ENCODE data around the gene TUBG2. TPM values are rescaled to one million over a fixed set of nuclear protein-coding genes. Genes with fewer than 3 reads are reported as not detected.
A peak's percentile ranks its signal among the peaks of the same experiment; 100 is the strongest.
"Not testable (repeated sequence)": the region's sequence is repeated elsewhere in the genome, so short reads cannot be mapped to it uniquely, and the experiment has no call there.

Gene TUBG2
- total RNA-seq, result 10 to 100 TPM; 17.9 to 19.8 TPM
- long read RNA-seq, donor 1, transcript TUBG2-201 (11 exons, 1,761 nt), result major isoform, 8 of 18 reads
- long read RNA-seq, donor 1, partial matches to known transcripts, result 5 of 18 reads
- long read RNA-seq, donor 1, other reads (novel, unspliced or antisense), result 5 of 18 reads
- long read RNA-seq, donor 2, transcript TUBG2-201 (11 exons, 1,761 nt), result major isoform, 26 of 46 reads
- long read RNA-seq, donor 2, partial matches to known transcripts, result 12 of 46 reads
- long read RNA-seq, donor 2, other reads (novel, unspliced or antisense), result 8 of 46 reads

DNA sequence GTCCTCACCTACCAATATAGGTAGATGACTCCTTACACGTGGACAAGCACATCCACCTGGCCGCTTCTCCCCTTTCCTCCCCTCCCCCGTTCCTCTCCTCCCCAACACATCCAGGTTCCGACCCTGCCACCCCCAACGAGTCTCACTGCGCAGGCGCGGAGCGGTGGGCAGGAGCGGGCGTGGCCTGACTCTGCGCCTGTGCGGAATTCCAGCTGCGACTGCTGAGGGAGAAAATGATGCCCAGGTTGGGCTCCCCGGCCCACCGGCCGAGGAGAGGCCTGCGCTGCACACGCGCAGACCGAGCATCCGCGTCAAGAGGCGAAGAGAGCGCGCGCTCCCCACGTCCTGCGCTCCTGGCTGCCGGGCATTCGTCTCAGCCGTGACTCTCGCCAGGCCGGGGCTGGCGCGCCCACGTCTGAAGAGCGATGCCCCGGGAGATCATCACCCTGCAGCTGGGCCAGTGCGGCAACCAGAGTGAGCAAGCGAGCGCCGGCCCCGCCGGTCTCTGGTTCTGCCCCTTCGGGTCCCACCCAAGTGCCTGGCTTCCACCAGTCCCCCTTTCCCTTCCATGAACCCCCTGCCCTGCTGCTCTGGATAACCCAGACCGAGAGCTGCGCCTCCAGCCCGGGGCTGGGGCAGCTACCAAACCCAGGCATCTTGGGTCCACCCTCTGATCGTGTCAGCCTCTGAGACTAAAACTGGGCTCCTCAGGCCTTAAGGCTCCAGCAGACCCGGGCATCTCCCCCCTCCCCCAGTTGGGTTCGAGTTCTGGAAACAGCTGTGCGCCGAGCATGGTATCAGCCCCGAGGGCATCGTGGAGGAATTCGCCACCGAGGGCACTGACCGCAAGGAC, at the start of gene TUBG2:
Gene TUBG2 (plus strand): TSS at position 206 of the 853 bp plus-strand sequence. CDS start 220 bp downstream, at position 426.
- DNase-seq (ENCODE audit: low spot score), result peak; percentile 95
- intact Hi-C loops (cut with DNase I), result no loop called here

DNA sequence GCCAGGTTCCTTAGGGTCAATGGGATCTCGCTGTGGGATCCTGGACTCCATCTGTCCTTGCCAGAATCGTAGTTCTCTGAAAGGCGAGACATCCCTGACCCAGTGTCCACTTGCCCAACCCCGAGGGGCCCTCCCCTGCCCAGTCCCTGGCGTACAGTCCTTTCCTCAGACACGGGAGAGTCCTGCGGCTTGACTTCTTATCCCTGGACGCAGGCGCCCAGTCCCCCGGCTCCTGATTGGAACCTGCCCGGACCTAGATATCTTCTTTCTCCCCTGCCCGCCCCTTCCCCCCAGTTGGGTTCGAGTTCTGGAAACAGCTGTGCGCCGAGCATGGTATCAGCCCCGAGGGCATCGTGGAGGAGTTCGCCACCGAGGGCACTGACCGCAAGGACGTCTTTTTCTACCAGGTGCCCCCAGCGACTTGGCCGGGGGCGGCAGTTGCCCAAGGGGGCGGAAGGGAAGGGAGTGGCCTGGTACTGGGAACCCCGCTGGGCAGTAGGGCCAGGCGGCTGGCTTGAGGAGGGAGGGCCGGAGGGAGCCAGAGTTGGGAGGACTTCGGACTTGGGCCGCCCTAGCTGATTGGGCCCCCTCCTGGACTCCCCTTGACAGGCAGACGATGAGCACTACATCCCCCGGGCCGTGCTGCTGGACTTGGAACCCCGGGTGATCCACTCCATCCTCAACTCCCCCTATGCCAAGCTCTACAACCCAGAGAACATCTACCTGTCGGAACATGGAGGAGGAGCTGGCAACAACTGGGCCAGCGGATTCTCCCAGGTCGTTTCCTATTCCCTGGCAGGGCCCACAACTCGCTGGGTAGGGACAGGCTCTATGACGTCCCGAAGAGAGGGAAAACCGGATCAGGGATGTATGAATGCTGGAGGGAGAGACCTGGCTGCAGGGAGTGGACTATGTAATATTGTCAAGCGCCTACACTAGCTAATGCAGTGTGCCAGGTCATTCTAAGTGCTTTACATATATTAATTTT, 49.0 kb upstream of the TUBG2 start:
- intact Hi-C loops (cut with DNase I), result loop anchor here (5.0 to 10.0 kb wide), 2 partner anchors 52 to 65 kb away; partner anchors contain the start of gene PLEKHH3 (in 1 of the 2)
- DNase-seq (ENCODE audit: low spot score), result peak; percentile 83

DNA sequence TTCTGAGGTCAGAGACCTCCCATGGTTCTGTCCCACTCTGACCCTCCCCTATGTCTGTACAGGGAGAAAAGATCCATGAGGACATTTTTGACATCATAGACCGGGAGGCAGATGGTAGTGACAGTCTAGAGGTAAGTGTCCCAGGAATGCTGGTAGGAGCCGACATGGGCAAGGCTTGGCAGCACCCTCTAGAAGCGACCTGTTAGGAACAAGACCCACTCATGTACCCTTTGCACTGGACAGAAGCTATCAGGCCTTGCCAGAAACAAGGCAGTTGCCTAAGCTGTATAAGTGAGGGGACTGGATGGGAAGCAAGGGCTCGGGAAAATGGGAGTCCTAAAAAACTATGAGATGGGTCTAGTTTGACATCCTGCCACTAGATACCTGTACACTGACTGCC, 47.1 kb upstream of the TUBG2 start:
- no peak for DNase-seq (ENCODE audit: low spot score)
- intact Hi-C loops (cut with DNase I), result loop anchor here (1.0 to 10.0 kb wide), 3 partner anchors 27 to 63 kb away; partner anchors contain the start of gene PLEKHH3 (in 1 of the 2)

DNA sequence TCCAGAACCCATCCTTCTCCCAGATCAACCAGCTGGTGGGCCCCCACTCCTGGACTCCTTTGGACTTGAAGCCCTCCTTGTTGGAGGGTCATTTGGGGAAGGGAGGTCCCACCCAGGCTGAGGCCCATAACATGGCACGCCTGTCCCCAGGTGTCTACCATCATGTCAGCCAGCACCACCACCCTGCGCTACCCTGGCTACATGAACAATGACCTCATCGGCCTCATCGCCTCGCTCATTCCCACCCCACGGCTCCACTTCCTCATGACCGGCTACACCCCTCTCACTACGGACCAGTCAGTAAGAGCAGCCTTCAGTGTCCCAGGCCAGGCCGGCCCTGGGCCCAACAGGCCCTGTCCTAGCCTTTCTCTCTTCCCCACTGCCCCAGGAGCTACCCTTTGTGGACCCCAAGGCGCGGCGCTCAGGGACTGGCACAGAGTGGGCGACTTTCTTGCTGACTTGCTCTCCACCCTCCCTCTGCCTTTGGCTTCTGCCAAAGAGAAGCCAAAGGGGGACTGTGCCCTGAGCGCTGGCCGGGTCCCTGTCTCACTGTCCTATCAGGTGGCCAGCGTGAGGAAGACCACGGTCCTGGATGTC, 45.3 kb upstream of the TUBG2 start:
- DNase-seq (ENCODE audit: low spot score), result peak; percentile 72
- intact Hi-C loops (cut with DNase I), result loop anchor here (5.0 to 10.0 kb wide), 2 partner anchors 49 to 61 kb away; partner anchors contain the start of gene PLEKHH3 (in 1 of the 2)

DNA sequence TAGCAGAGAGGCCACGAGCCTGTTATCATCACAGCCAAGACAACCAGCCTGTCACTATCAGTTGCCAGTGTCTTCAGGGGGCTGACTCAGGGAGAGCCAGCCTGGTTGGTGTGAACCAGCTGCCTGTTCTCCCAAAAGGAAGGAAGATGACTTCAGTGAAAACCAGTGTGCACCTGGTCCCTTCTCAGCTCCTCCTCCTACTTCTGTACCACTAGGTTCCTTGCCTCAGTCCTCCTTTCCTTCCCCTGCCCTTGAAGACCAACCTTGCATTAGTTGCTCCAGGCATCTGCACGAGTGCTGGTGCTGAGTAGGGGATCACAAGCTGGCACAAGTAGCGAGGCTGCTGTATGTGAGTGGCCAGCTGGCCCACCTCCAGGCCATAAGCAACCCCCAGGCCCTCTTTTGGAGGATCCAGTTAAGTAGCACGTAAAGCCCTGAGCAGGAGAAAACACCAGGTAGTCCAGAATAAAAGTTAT, 41.1 kb upstream of the TUBG2 start:
- intact Hi-C loops (cut with DNase I), result loop anchor here in 1 of 2 donors (10.0 kb wide), 1 partner anchor 57 kb away; the partner anchor contains the start of gene PLEKHH3
- DNase-seq (ENCODE audit: low spot score), result peak; percentile 37

DNA sequence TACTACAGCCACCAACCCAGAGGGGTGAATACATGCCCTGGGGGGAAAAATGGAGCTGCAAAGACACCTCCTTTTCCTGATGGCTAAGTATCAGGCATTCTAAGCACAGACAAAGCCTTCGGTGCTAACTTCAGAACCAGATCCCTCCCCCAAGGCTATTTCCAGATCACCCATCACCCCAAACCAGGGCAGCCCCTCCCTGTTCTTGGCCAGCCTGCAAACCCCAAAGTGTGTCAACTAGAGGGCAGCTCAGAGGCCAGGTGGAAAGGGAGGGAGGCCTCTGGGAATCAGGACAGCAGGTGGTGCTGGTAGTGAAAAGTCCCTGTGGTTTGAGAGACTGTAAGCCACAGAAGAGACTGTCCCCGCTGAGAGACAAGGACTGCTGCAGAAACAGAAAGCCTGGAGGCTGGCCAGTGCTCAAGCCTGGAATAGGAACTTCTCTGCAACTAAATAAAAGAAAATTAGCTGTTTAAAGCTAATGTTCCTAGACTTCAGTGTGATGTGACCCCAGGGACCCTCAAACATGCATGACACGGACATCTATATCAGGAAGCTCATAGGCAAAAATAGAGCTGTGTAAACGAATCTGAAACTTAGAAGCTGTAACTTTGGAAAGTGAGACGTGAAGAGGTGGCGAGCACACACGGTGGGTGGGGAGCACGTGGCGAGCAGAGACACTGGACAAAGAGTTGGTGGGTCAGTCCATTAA, 40.5 kb upstream of the TUBG2 start:
- intact Hi-C loops (cut with DNase I), result loop anchor here in 1 of 2 donors (10.0 kb wide), 1 partner anchor 56 kb away; the partner anchor contains the start of gene PLEKHH3

DNA sequence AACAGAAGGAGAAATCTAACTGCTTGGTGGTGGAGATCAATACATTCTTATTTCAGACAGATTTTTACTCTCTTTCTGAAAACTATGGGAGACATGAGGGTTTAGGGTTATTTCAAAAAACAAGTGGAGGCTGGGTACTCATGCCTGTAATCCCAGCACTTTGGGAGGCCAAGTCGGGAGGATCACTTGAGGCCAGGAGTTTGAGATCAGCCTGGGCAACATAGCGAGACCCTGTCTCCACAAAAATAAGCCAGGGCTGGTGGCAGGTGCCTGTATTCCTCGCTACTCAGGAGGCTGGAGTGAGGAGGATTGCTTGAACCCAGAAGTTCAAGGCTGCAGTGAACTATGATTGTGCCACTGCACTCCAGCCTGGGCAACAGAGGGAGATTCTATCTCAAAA, 37.1 kb upstream of the TUBG2 start:
- intact Hi-C loops (cut with DNase I); DNase-seq (ENCODE audit: low spot score): not testable (repeated sequence)

More for the DNA sequence above, 40.5 kb upstream of the TUBG2 start:
- peak; percentile 11 for DNase-seq (ENCODE audit: low spot score)

DNA sequence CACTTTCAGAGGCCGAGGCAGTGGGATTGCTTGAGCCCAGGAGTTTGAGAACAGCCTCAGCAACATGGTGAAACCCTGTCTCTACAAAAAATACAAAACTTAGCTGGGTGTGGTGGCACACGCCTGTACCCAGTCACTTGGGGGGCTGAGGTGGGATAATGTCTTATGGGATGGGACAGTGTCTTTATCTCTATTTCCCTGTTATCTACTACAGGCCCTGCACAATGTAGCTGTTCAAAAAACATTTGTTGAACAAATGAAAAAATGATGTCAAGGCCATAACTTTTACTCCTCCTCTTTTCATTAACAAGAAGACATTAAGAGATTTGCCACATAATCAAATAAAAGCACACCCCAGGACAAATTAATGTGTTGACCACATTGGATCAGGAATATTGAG, 35.8 kb upstream of the TUBG2 start:
- intact Hi-C loops (cut with DNase I), result no loop called here
- no peak for DNase-seq (ENCODE audit: low spot score)

DNA sequence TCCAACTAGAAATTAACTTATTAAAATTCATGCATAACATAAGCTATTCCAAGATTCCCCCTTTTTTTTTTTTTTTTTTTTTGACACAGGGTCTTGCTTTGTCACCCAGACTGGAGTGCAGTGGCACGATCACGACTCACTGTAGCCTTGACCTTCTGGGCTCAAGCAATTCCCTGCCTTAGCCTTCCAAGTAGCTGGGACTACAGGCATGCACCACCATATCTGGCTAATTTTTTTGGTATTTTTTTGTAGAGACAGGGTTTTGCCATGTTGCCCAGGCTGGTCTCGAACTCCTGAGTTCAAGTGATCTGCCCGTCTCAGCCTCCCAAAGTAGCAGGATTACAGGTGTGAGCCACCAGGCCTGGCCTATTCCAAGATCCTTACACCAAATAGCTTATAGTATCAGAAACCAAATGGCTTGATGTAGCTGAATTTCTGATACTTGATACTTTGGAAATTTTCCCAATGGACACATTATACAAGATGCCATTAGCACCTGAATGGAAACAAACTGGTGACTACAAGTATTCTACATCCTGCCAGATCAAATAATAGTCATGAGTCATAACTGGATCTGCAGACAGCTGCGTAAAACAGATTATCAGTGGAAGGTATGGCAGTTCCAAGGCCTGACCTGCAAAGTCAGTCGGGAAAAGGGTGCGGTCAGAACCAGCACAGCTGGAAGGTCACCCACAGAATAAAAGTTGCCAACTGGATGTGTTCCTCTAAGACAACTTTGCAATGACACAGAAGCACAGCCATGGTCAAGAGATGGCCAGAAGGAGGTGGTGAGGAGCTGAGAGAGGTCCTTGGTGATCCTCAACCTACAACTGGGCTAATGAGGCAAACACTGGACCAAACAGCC, 35.1 kb upstream of the TUBG2 start:
- intact Hi-C loops (cut with DNase I), result no loop called here
- no peak for DNase-seq (ENCODE audit: low spot score)

DNA sequence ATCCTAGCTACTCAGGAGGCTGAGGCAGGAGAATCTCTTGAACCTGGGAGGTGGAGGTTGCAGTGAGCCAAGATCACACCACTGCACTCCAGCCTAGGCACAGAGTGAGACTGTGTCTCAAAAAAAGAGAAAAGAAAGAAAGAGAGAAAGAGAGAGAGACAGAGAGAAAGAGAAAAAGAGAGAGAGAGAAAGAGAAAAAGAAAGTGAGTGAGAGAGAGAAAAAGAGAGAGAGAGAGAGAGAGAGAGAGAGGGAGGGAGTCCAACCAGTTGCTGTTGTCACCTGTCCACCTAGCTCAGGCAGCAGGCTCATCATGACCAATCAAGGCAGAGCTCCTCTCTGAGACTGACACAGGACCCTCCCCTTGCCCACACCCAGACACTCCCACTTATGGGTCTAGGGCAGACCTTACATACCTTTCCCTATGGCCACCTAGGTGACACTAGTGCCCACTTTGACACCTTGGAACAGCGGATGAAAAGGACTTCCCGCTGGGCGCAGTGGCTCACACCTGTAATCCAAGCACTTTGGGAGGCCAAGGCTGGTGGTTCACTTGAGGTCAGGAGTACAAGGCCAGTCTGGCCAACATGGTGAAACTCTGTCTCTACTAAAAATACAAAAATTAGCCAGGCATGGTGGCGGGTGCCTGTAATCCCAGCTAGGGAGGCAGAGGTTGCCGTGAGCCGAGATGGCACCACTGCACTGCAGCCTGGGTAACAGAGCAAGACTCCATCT, 31.9 kb upstream of the TUBG2 start:
- intact Hi-C loops (cut with DNase I), result not testable (repeated sequence)
- peak; percentile 13 for DNase-seq (ENCODE audit: low spot score)

DNA sequence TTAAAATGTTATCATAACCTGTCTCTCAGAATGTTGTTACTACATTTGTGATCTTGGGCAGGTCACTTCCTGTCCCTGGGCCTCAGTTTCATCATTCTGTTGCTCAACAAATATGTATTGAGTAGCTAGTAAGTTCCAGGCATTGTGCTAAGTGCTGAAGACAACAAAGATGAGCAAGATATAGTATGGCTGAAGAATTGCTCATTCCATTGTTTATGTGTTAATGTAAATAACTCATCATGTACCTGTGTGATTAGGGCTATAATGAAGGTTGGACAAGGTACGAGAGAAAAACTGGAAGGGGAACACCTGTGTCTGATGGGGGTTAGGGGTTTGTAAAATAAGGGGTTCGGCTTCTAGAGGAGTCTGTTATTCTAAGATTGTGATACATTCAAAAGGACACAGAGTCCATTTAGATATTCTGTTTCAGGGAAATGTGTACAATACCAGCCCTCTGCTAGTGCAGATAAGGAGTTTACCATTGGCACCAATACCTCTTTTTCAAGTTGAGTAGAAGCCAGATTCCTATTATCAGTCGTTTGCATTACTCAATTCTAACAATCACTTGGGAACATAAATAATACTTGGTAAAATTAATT, 29.6 kb upstream of the TUBG2 start:
- intact Hi-C loops (cut with DNase I), result no loop called here
- DNase-seq (ENCODE audit: low spot score), result no peak

DNA sequence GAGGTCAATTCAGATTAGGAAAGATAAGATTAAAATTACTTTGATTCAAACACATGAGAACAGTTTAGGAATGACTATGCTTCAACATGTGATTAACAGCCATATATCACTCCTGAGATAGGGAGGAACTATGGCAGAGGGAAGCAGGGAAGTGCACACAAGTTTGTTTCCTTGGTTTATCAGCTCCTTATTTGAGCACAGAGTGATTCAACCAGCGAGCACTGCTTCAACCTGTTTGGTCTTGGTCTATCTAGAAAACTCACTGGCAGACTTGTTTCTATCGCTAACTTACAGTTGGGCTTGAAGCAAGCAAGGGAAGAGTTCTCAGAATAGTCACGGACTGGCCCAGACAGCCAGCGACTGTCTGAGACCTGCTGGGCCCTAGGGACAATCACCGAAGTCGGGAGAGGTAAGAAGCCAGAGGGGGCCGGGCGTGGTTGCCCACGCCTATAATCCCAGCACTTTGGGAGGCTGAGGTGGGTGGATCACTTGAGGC, 26.1 kb upstream of the TUBG2 start:
- peak; percentile 53 for DNase-seq (ENCODE audit: low spot score)
- intact Hi-C loops (cut with DNase I), result no loop called here

DNA sequence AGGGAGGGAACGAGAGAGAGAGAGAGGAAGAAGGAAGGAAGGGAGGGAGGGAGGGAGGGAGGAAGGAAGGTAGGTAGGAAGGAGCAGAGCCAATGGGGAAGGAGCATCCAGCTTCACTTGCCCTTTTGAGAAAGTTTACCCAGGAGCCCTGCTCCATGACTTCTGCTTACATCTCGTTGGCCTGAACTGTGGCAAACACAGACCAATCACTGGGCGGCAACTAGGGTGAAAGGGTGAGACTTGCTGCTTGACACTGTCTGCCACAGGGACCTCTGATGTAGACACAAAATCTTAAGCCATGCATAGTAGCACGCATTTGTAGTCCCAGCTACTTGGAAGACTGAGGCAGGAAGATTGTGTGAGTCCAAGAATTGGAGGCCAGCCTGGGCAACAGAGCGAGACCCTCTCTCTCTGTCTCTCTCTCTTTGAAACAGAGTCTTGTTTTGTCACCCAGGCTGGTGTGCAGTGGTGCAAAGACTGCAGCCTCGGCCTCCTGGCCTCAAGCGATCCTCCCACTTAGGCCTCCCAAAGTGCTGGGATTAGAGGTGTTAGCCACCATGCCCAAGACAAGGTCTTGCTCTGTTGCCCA, 19.5 kb upstream of the TUBG2 start:
- intact Hi-C loops (cut with DNase I), result no loop called here
- peak; percentile 14 for DNase-seq (ENCODE audit: low spot score)

DNA sequence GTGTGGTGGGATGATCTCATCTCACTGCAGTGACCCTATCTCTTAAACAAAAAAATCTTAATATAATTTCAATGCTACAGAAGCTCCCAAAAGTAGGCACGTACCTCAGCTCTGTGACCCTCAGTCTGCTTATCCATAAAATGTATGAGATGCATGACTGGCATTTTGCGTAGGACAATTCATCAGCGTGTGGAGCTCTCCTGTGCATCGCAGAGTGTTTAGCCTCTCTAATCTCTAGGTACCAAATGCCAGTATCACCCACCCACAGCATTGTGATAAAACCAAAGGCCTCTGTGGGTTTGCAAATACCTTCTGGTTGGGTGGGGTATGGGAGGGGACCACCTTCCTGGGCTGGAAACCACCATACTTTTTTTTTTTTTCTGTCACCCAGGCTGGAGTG, 19.0 kb upstream of the TUBG2 start:
- intact Hi-C loops (cut with DNase I), result no loop called here
- DNase-seq (ENCODE audit: low spot score), result peak; percentile 5

DNA sequence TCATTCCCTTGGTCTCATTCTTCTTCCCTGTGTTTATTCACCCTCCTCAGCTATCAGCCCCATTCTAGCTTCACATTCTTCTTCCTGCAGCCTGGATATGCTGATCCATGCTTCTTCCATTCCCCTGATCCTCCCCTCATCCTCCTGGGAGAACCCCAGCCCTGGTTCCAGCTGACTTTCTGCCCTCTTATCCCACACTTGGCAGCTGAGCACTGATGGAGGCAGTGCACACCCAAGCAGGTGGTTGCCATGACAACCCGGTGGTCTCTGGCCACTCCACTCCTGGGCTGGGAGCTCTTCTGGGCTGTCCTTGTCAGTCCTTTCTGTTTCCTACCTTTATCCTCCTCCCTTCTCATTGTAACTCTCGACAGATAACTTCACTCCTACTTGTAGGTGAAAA, 16.7 kb upstream of the TUBG2 start:
- intact Hi-C loops (cut with DNase I), result no loop called here
- peak; percentile 19 for DNase-seq (ENCODE audit: low spot score)

Data from posterior vena cava (tissue), 2 donors.